Measurements from ENCODE around the gene TFIP11.

DNA sequence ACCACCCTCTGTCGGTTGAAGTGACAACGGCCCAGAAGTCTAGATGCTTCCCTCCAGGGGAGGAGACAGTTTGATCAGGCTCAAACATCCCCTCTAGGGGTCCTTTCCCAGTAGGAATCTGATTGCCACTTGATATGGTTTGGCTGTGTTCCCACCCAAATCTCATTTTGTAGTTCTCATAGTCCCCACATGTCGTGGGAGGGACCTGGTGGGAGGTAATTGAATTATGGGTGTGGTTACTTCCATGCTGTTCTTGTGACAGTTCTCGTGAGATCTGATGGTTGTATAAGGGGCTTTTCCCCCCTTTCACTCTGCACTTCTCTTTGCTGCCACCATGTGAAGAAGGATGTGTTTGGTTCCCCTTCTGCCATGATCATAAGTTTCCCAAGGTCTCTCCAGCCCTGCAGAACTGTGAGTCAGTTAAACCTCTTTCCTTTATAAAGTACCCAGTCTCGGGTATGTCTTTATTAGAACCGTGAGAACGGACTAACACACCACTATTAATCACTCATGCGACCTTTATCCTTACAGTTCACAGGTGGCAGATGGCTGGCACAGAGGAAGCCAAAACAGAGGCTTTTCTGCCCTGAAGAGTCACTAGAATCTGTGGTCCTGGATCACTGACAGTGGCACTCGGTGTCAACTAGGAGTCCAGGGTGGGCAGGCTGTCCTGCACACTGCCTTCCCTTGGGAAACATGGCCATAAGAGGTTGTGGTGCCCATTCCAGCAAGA is 61.7 kb downstream of the TFIP11 start:
- TF ChIP-seq, protein P1, sequence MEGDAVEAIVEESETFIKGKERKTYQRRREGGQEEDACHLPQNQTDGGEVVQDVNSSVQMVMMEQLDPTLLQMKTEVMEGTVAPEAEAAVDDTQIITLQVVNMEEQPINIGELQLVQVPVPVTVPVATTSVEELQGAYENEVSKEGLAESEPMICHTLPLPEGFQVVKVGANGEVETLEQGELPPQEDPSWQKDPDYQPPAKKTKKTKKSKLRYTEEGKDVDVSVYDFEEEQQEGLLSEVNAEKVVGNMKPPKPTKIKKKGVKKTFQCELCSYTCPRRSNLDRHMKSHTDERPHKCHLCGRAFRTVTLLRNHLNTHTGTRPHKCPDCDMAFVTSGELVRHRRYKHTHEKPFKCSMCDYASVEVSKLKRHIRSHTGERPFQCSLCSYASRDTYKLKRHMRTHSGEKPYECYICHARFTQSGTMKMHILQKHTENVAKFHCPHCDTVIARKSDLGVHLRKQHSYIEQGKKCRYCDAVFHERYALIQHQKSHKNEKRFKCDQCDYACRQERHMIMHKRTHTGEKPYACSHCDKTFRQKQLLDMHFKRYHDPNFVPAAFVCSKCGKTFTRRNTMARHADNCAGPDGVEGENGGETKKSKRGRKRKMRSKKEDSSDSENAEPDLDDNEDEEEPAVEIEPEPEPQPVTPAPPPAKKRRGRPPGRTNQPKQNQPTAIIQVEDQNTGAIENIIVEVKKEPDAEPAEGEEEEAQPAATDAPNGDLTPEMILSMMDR (IDR thresholded peaks at IDR 0.05; ENCODE audit: low read depth, low read length): no peak
- TF ChIP-seq EZH2phosphoT487 (IDR thresholded peaks at IDR 0.05; ENCODE audit: low read depth): no peak

Measured in OCI-LY3 (cell line).